Right cardiac atrium (tissue), 5 donors: ENCODE results near the gene ERGIC3. TPM values are rescaled to one million over a fixed set of nuclear protein-coding genes. Genes with fewer than 3 reads are reported as not detected.
"Not testable (repeated sequence)": the region's sequence is repeated elsewhere in the genome, so short reads cannot be mapped to it uniquely, and the experiment has no call there.

Experiments used
- ATAC-seq, 2 donors: fragments of 200-7000 bp; cut with Tn5 transposase; one replicate each; pipeline versions ENCODE4 v1.8.0 to v1.9.1; 2020; ENCODE audit warnings: moderate library complexity in 2 of 2, mild to moderate bottlenecking in 1 of 2
- DNase-seq, 3 donors: peaks; one replicate each; pipeline ENCODE4 v3.0.0-alpha.2; 2020
- H3K27ac ChIP-seq: one replicate; pipeline ENCODE4 v1.5.1; 2013; ENCODE audit warnings: mild to moderate bottlenecking, low read length, control low read depth, moderate library complexity
- H3K27me3 ChIP-seq: one replicate; pipeline ENCODE4 v1.6.1; 2013; ENCODE audit not compliant: control insufficient read depth, insufficient read depth
- H3K4me1 ChIP-seq: one replicate; pipeline ENCODE4 v1.6.1; 2013; ENCODE audit warnings: low read length; ENCODE audit not compliant: control insufficient read depth, insufficient read depth
- H3K4me3 ChIP-seq: one replicate; pipeline ENCODE4 v1.5.1; 2013; ENCODE audit warnings: low read length, control low read depth
- H3K9me3 ChIP-seq: one replicate; pipeline ENCODE4 v1.6.1; 2013; ENCODE audit warnings: low read length; ENCODE audit not compliant: control insufficient read depth
- WGBS: extraction: QIAGEN DNeasy Blood & Tissue Kit; methylation state at CpG from one replicate; pipeline ENCODE4 v1.1.7; 2013; 5-methylcytosine and 5-hydroxymethylcytosine counted together
- intact Hi-C, 4 donors: fragments of 100-400 bp; cut with DNase I; formaldehyde crosslinking; loops; one replicate each; pipeline versions ENCODE4 v1.11.0 to v1.14.0; 2022 to 2023
- polyA plus RNA-seq: library from polyadenylated mRNA; stranded (reverse); fragments of 200-250 nt; gene quantifications from one replicate; pipeline ENCODE4 v1.2.3, GENCODE V29; 2013
- total RNA-seq, 4 donors: library from RNA; stranded (reverse); fragmentation: NEBNext Ultra II Directional; extraction: Animal tissue kit (Norgen Biotek cat#: 25700); gene quantifications; one replicate each; pipeline ENCODE4 v1.2.1, GENCODE V29; 2021
- donor health status: healthy with polysubstance abuse.
- donor health status: DM: no; HTN: yes; CAD: no.
- donor health status: DM: no; HTN: no; CAD: no.
- donor health status: DM: no; HTN: yes; CAD: no; lungs with severe emphysema.
- donor health status: DM: yes; HTN: yes; CAD: no.

The ERGIC3 gene
- total and polyA plus RNA-seq, 5 donors: 83.7 to 138 (median 132) TPM

GRCh38 chr20:35518955-35519354 is 22.9 kb upstream of the ERGIC3 start:
- intact Hi-C loops: no loop called here
- H3K27me3 ChIP-seq: no peaks in the 10 kb centered on the region
- no peak for DNase-seq
- peaks cover 8% of the 10 kb centered on the region for H3K4me1 ChIP-seq
- H3K9me3 ChIP-seq: no peaks in the 10 kb centered on the region
- ATAC-seq: no peak
- no peak overlapping the region for H3K4me3 ChIP-seq
- no peak overlapping the region for H3K27ac ChIP-seq
- WGBS: 88% methylated on average over 9 of the region's 9 CpGs

- H3K27me3 ChIP-seq: no peaks in the 10 kb centered on the region
- no peaks in the 10 kb centered on the region for H3K9me3 ChIP-seq
- ATAC-seq: peak in 1 of 2 donors; percentile 39
- H3K4me3 ChIP-seq: no peak overlapping the region
- DNase-seq: peak in 1 of 3 donors; percentile 54
- no peak overlapping the region for H3K27ac ChIP-seq
- H3K4me1 ChIP-seq: no peaks in the 10 kb centered on the region
- intact Hi-C loops: no loop called here
- 70% methylated on average over 6 of the region's 6 CpGs for WGBS
These were observed 18.5 kb upstream of the ERGIC3 start for GRCh38 chr20:35523298-35523888.

GRCh38 chr20:35525639-35526038 is 16.2 kb upstream of the ERGIC3 start:
- ATAC-seq (no peak), DNase-seq (no peak)
- 94% methylated on average over 1 of the region's 1 CpG for WGBS
- no peaks in the 10 kb centered on the region for H3K4me1 ChIP-seq
- H3K27me3 ChIP-seq: no peaks in the 10 kb centered on the region
- no peak overlapping the region for H3K4me3 ChIP-seq
- intact Hi-C loops: no loop called here
- H3K27ac ChIP-seq: no peak overlapping the region
- H3K9me3 ChIP-seq: no peaks in the 10 kb centered on the region

- no peaks in the 10 kb centered on the region for H3K27me3 ChIP-seq
- DNase-seq (no peak), ATAC-seq (no peak)
- intact Hi-C loops: no loop called here
- no peaks in the 10 kb centered on the region for H3K4me1 ChIP-seq
- no peak overlapping the region for H3K27ac ChIP-seq
- H3K9me3 ChIP-seq: no peaks in the 10 kb centered on the region
- WGBS: 73% methylated on average over 12 of the region's 12 CpGs
- no peak overlapping the region for H3K4me3 ChIP-seq
These were observed 14.6 kb upstream of the ERGIC3 start for GRCh38 chr20:35527122-35527769.

DNA sequence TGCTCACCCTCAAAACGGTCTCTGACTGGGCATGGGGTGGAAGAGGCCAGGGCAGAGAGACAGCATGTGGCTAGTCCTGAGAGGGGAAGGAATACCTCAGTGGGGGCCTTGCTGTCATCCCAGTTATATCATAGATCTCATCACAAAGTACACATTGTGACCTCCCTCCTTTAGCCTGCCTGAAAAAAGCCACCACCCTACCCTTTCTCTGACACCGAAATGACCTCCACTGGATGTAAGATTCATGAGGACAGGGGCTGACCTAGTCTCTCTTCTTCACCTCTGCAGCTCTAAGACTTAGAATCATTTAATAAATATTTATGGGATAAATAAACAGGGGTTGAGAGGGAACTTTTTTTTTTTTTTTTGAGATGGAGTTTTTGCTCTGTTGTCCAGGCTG is 12.3 kb upstream of the ERGIC3 start, which contains the start of gene C20orf173:
TSS of gene C20orf173 (minus strand) at position 101 of the 400 bp plus-strand sequence. CDS start 279 bp downstream, outside the sequence.
- Histone ChIP-seq H3K4me1 (no peaks in the 10 kb centered on the region), H3K9me3 (no peaks in the 10 kb centered on the region), H3K27ac (no peak within 1 kb of the TSS), H3K4me3 (no peak within 1 kb of the TSS), H3K27me3 (no peaks in the 10 kb centered on the region)
- intact Hi-C loops: no loop called here
- 89% methylated on average over 2 of the region's 2 CpGs for WGBS
- DNase-seq: no peak
- ATAC-seq: no peak

- H3K27ac ChIP-seq: no peak overlapping the region
- peak in 1 of 3 donors; percentile 45 for DNase-seq
- H3K27me3 ChIP-seq: no peaks in the 10 kb centered on the region
- no peak for ATAC-seq
- no peak overlapping the region for H3K4me3 ChIP-seq
- no peaks in the 10 kb centered on the region for H3K9me3 ChIP-seq
- WGBS: 45% methylated on average over 11 of the region's 11 CpGs
- peaks cover 8% of the 10 kb centered on the region for H3K4me1 ChIP-seq
- intact Hi-C loops: no loop called here
These were observed 2.1 kb upstream of the ERGIC3 start for GRCh38 chr20:35539756-35540212.

DNA sequence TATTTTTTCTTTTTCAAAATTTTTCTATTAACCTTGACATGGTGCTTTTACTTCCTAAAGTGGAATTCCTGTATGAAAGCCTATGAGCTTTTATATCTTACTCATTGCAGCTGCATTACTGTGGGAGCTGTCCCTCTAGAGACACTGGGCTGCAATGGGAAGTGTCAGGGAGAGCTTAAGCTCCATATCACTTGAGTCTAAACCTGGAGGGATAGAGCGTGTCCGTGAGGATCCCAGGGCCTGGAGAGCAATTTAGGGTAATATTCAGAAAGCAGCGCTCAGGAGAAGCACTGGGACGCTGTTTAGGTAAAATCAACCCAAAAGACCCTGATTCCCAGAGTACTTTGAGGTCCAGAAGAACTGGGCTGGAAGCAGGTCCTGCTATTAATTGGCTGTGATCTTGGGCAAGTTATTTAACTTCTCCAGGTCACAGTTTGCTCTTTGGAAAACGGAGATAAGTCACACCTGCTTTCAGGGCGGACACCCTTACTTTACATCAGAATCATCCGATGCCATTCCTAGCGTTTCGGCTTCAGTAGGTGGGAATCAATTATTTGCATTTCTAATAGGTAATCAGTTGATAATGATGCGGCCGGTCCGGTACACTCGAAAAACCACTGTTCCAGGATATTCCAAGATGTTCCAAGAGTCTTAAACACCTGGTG is 628 bp upstream of the ERGIC3 start:
- 25% methylated on average over 13 of the region's 13 CpGs for WGBS
- intact Hi-C loops: no loop called here
- H3K4me3 ChIP-seq: peak overlapping the region; percentile 79
- H3K27me3 ChIP-seq: no peaks in the 10 kb centered on the region
- H3K9me3 ChIP-seq: no peaks in the 10 kb centered on the region
- peaks cover 8% of the 10 kb centered on the region for H3K4me1 ChIP-seq
- no peak for ATAC-seq
- H3K27ac ChIP-seq: no peak overlapping the region
- DNase-seq: no peak

- intact Hi-C loops: no loop called here
- 94% methylated on average over 1 of the region's 1 CpG for WGBS
These were observed 1.1 kb downstream of the ERGIC3 start for GRCh38 chr20:35542990-35543389.

GRCh38 chr20:35544436-35544835 is 2.6 kb downstream of the ERGIC3 start:
- intact Hi-C loops: no loop called here
- no peak for ATAC-seq
- peaks cover 8% of the 10 kb centered on the region for H3K4me1 ChIP-seq
- no peaks in the 10 kb centered on the region for H3K27me3 ChIP-seq
- 95% methylated on average over 16 of the region's 16 CpGs for whole genome bisulfite sequencing
- no peak overlapping the region for H3K4me3 ChIP-seq
- DNase-seq: no peak
- H3K9me3 ChIP-seq: no peaks in the 10 kb centered on the region
- no peak overlapping the region for H3K27ac ChIP-seq

More at GRCh38 chr20:35542990-35543389, 1.1 kb downstream of the ERGIC3 start:
- DNase-seq (no peak), ATAC-seq (no peak)
- peaks cover 8% of the 10 kb centered on the region for H3K4me1 ChIP-seq
- no peak overlapping the region for H3K27ac ChIP-seq
- H3K4me3 ChIP-seq: no peak overlapping the region
- H3K9me3 ChIP-seq: no peaks in the 10 kb centered on the region
- H3K27me3 ChIP-seq: no peaks in the 10 kb centered on the region

GRCh38 chr20:35544941-35545340 is 3.1 kb downstream of the ERGIC3 start:
- H3K4me3 ChIP-seq, DNase-seq, H3K9me3 ChIP-seq, H3K27me3 ChIP-seq, H3K4me1 ChIP-seq, ATAC-seq, intact Hi-C loops, H3K27ac ChIP-seq: not testable (repeated sequence)
- WGBS: 95% methylated on average over 7 of the region's 7 CpGs

- Histone ChIP-seq H3K27me3 (no peaks in the 10 kb centered on the region), H3K9me3 (no peaks in the 10 kb centered on the region), H3K4me3 (no peak overlapping the region), H3K27ac (no peak overlapping the region), H3K4me1 (peaks cover 7% of the 10 kb centered on the region)
- DNase-seq: no peak
- ATAC-seq: no peak
- intact Hi-C loops: no loop called here
- WGBS: 94% methylated on average over 1 of the region's 1 CpG
These were observed 4.2 kb downstream of the ERGIC3 start for GRCh38 chr20:35546127-35546526.
